Measurements from ENCODE around the gene GRK1. TPM values are rescaled to one million over a fixed set of nuclear protein-coding genes. Genes with fewer than 3 reads are reported as not detected.

GRK1 gene
- polyA plus RNA-seq, 2 donors, result not detected

- 47 to 52% methylated on average over 42 of the region's 42 CpGs for WGBS, 2 donors
These were observed 19.4 kb upstream of the GRK1 start for GRCh38 chr13:113647351-113648215.

GRCh38 chr13:113648216-113648610 is 18.8 kb upstream of the GRK1 start:
- no peak overlapping the region for H3K4me3 ChIP-seq (ENCODE audit: low read depth in 1 of 2, low read length in 2 of 2)
- no peak overlapping the region for H3K27ac ChIP-seq (ENCODE audit: low read depth in 2 of 2, low read length in 1 of 2)
- no peaks in the 10 kb centered on the region for H3K9me3 ChIP-seq (ENCODE audit: control insufficient read depth in 2 of 2, insufficient read depth in 1 of 2, low read depth in 1 of 2, low read length in 1 of 2)
- no peaks in the 10 kb centered on the region for H3K27me3 ChIP-seq (ENCODE audit: control insufficient read depth in 1 of 2, insufficient read depth in 2 of 2, low read length in 2 of 2)
- 82 to 93% methylated on average over 13 of the region's 13 CpGs for WGBS, 2 donors
- H3K36me3 ChIP-seq (ENCODE audit: control insufficient read depth in 2 of 2, insufficient read depth in 2 of 2, low read length in 1 of 2), result no peaks in the 10 kb centered on the region
- H3K4me1 ChIP-seq (ENCODE audit: control insufficient read depth in 2 of 2, insufficient read depth in 2 of 2, low read length in 1 of 2), result peaks cover 8 to 12% of the 10 kb centered on the region in 2 donors

More at GRCh38 chr13:113647351-113648215, 19.4 kb upstream of the GRK1 start:
- H3K9me3 ChIP-seq (ENCODE audit: control insufficient read depth in 2 of 2, insufficient read depth in 1 of 2, low read depth in 1 of 2, low read length in 1 of 2), result no peaks in the 10 kb centered on the region
- peaks cover 8 to 12% of the 10 kb centered on the region in 2 donors for H3K4me1 ChIP-seq (ENCODE audit: control insufficient read depth in 2 of 2, insufficient read depth in 2 of 2, low read length in 1 of 2)
- no peaks in the 10 kb centered on the region for H3K27me3 ChIP-seq (ENCODE audit: control insufficient read depth in 1 of 2, insufficient read depth in 2 of 2, low read length in 2 of 2)
- no peaks in the 10 kb centered on the region for H3K36me3 ChIP-seq (ENCODE audit: control insufficient read depth in 2 of 2, insufficient read depth in 2 of 2, low read length in 1 of 2)
- no peak overlapping the region for H3K4me3 ChIP-seq (ENCODE audit: low read depth in 1 of 2, low read length in 2 of 2)
- peak overlapping the region in 1 of 2 donors; percentile 62 for H3K27ac ChIP-seq (ENCODE audit: low read depth in 2 of 2, low read length in 1 of 2)

GRCh38 chr13:113649212-113649611 is 17.8 kb upstream of the GRK1 start:
- peaks cover 8 to 12% of the 10 kb centered on the region in 2 donors for H3K4me1 ChIP-seq (ENCODE audit: control insufficient read depth in 2 of 2, insufficient read depth in 2 of 2, low read length in 1 of 2)
- no peaks in the 10 kb centered on the region for H3K36me3 ChIP-seq (ENCODE audit: control insufficient read depth in 2 of 2, insufficient read depth in 2 of 2, low read length in 1 of 2)
- 91% methylated on average over 17 of the region's 17 CpGs for WGBS, 2 donors
- H3K27ac ChIP-seq (ENCODE audit: low read depth in 2 of 2, low read length in 1 of 2), result no peak overlapping the region
- H3K9me3 ChIP-seq (ENCODE audit: control insufficient read depth in 2 of 2, insufficient read depth in 1 of 2, low read depth in 1 of 2, low read length in 1 of 2), result no peaks in the 10 kb centered on the region
- H3K4me3 ChIP-seq (ENCODE audit: low read depth in 1 of 2, low read length in 2 of 2), result no peak overlapping the region
- no peaks in the 10 kb centered on the region for H3K27me3 ChIP-seq (ENCODE audit: control insufficient read depth in 1 of 2, insufficient read depth in 2 of 2, low read length in 2 of 2)

GRCh38 chr13:113650275-113650674 is 16.7 kb upstream of the GRK1 start:
- Histone ChIP-seq H3K27me3 (ENCODE audit: control insufficient read depth in 1 of 2, insufficient read depth in 2 of 2, low read length in 2 of 2) (no peaks in the 10 kb centered on the region), H3K27ac (ENCODE audit: low read depth in 2 of 2, low read length in 1 of 2) (no peak overlapping the region), H3K4me1 (ENCODE audit: control insufficient read depth in 2 of 2, insufficient read depth in 2 of 2, low read length in 1 of 2) (peaks cover 8 to 12% of the 10 kb centered on the region in 2 donors), H3K9me3 (ENCODE audit: control insufficient read depth in 2 of 2, insufficient read depth in 1 of 2, low read depth in 1 of 2, low read length in 1 of 2) (no peaks in the 10 kb centered on the region), H3K36me3 (ENCODE audit: control insufficient read depth in 2 of 2, insufficient read depth in 2 of 2, low read length in 1 of 2) (no peaks in the 10 kb centered on the region), H3K4me3 (ENCODE audit: low read depth in 1 of 2, low read length in 2 of 2) (no peak overlapping the region)
- WGBS, 2 donors, result 75 to 80% methylated on average over 15 of the region's 15 CpGs

GRCh38 chr13:113650731-113651148 is 16.3 kb upstream of the GRK1 start:
- H3K27ac ChIP-seq (ENCODE audit: low read depth in 2 of 2, low read length in 1 of 2), result no peak overlapping the region
- 89 to 92% methylated on average over 16 of the region's 16 CpGs for WGBS, 2 donors
- H3K9me3 ChIP-seq (ENCODE audit: control insufficient read depth in 2 of 2, insufficient read depth in 1 of 2, low read depth in 1 of 2, low read length in 1 of 2), result no peaks in the 10 kb centered on the region
- no peaks in the 10 kb centered on the region for H3K27me3 ChIP-seq (ENCODE audit: control insufficient read depth in 1 of 2, insufficient read depth in 2 of 2, low read length in 2 of 2)
- H3K4me1 ChIP-seq (ENCODE audit: control insufficient read depth in 2 of 2, insufficient read depth in 2 of 2, low read length in 1 of 2), result peaks cover 8 to 12% of the 10 kb centered on the region in 2 donors
- H3K4me3 ChIP-seq (ENCODE audit: low read depth in 1 of 2, low read length in 2 of 2), result no peak overlapping the region
- H3K36me3 ChIP-seq (ENCODE audit: control insufficient read depth in 2 of 2, insufficient read depth in 2 of 2, low read length in 1 of 2), result no peaks in the 10 kb centered on the region

- 92 to 93% methylated on average over 37 of the region's 37 CpGs for WGBS, 2 donors
- Histone ChIP-seq H3K4me3 (ENCODE audit: low read depth in 1 of 2, low read length in 2 of 2) (no peak overlapping the region), H3K9me3 (ENCODE audit: control insufficient read depth in 2 of 2, insufficient read depth in 1 of 2, low read depth in 1 of 2, low read length in 1 of 2) (no peaks in the 10 kb centered on the region), H3K36me3 (ENCODE audit: control insufficient read depth in 2 of 2, insufficient read depth in 2 of 2, low read length in 1 of 2) (no peaks in the 10 kb centered on the region), H3K4me1 (ENCODE audit: control insufficient read depth in 2 of 2, insufficient read depth in 2 of 2, low read length in 1 of 2) (peaks cover 8 to 12% of the 10 kb centered on the region in 2 donors), H3K27ac (ENCODE audit: low read depth in 2 of 2, low read length in 1 of 2) (no peak overlapping the region), H3K27me3 (ENCODE audit: control insufficient read depth in 1 of 2, insufficient read depth in 2 of 2, low read length in 2 of 2) (no peaks in the 10 kb centered on the region)
These were observed 15.3 kb upstream of the GRK1 start for GRCh38 chr13:113651511-113652403.

GRCh38 chr13:113652404-113653263 is 14.4 kb upstream of the GRK1 start:
- Histone ChIP-seq H3K36me3 (ENCODE audit: control insufficient read depth in 2 of 2, insufficient read depth in 2 of 2, low read length in 1 of 2) (no peaks in the 10 kb centered on the region), H3K4me3 (ENCODE audit: low read depth in 1 of 2, low read length in 2 of 2) (no peak overlapping the region), H3K4me1 (ENCODE audit: control insufficient read depth in 2 of 2, insufficient read depth in 2 of 2, low read length in 1 of 2) (peaks cover 3 to 7% of the 10 kb centered on the region in 2 donors), H3K9me3 (ENCODE audit: control insufficient read depth in 2 of 2, insufficient read depth in 1 of 2, low read depth in 1 of 2, low read length in 1 of 2) (no peaks in the 10 kb centered on the region), H3K27ac (ENCODE audit: low read depth in 2 of 2, low read length in 1 of 2) (no peak overlapping the region), H3K27me3 (ENCODE audit: control insufficient read depth in 1 of 2, insufficient read depth in 2 of 2, low read length in 2 of 2) (no peaks in the 10 kb centered on the region)
- WGBS, 2 donors, result 89 to 90% methylated on average over 24 of the region's 24 CpGs

- Histone ChIP-seq H3K36me3 (ENCODE audit: control insufficient read depth in 2 of 2, insufficient read depth in 2 of 2, low read length in 1 of 2) (no peaks in the 10 kb centered on the region), H3K4me3 (ENCODE audit: low read depth in 1 of 2, low read length in 2 of 2) (no peak overlapping the region), H3K27ac (ENCODE audit: low read depth in 2 of 2, low read length in 1 of 2) (no peak overlapping the region)
These were observed 13.5 kb upstream of the GRK1 start for GRCh38 chr13:113653264-113654174.

More at GRCh38 chr13:113653264-113654174, 13.5 kb upstream of the GRK1 start:
- H3K27me3 ChIP-seq (ENCODE audit: control insufficient read depth in 1 of 2, insufficient read depth in 2 of 2, low read length in 2 of 2), result no peaks in the 10 kb centered on the region
- no peaks in the 10 kb centered on the region for H3K9me3 ChIP-seq (ENCODE audit: control insufficient read depth in 2 of 2, insufficient read depth in 1 of 2, low read depth in 1 of 2, low read length in 1 of 2)
- H3K4me1 ChIP-seq (ENCODE audit: control insufficient read depth in 2 of 2, insufficient read depth in 2 of 2, low read length in 1 of 2), result peaks cover 0 to 3% of the 10 kb centered on the region in 2 donors
- WGBS, 2 donors, result 60 to 63% methylated on average over 24 of the region's 24 CpGs
